ENCODE results near the gene CUL4A.

DNA sequence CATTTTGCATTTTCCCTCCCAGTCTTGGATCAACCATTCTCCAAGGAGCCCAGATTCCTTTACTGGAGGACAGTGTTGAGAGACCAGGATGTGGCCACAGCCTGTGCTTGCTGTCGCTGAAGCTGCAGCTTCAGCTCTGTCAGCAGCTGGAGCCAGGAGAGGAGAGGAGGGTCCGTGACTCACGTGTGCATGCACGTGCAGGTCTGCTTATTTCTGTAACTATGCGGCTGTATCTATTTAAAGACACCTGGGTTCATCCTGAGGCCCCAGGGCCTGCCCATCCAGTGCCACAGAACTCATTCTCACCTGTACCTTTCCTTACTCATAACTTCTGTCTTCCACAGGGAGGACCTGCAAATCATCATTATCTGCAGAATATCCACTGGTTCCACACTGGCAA, 79.5 kb downstream of the CUL4A start:
- TF ChIP-seq CTCF (tag by site-specific recombination; IDR thresholded peaks at IDR 0.05) (no peak), MYNN (tag by site-specific recombination; IDR thresholded peaks at IDR 0.05; ENCODE audit: borderline replicate concordance) (no peak), ZNF423 (tag by site-specific recombination; IDR thresholded peaks at IDR 0.05) (no peak), ZNF785 (tag by site-specific recombination; IDR thresholded peaks at IDR 0.05) (no peak), ZNF580 (tag by site-specific recombination; IDR thresholded peaks at IDR 0.05) (no peak), ZBTB8A (tag by site-specific recombination; IDR thresholded peaks at IDR 0.05) (no peak), ZNF324 (tag by site-specific recombination; IDR thresholded peaks at IDR 0.05) (no peak), SP3 (tag by site-specific recombination; IDR thresholded peaks at IDR 0.05) (no peak), ZNF558 (tag by site-specific recombination; IDR thresholded peaks at IDR 0.05) (no peak)
- TF ChIP-seq, protein P1, sequence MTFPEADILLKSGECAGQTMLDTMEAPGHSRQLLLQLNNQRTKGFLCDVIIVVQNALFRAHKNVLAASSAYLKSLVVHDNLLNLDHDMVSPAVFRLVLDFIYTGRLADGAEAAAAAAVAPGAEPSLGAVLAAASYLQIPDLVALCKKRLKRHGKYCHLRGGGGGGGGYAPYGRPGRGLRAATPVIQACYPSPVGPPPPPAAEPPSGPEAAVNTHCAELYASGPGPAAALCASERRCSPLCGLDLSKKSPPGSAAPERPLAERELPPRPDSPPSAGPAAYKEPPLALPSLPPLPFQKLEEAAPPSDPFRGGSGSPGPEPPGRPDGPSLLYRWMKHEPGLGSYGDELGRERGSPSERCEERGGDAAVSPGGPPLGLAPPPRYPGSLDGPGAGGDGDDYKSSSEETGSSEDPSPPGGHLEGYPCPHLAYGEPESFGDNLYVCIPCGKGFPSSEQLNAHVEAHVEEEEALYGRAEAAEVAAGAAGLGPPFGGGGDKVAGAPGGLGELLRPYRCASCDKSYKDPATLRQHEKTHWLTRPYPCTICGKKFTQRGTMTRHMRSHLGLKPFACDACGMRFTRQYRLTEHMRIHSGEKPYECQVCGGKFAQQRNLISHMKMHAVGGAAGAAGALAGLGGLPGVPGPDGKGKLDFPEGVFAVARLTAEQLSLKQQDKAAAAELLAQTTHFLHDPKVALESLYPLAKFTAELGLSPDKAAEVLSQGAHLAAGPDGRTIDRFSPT (tag by site-specific recombination; IDR thresholded peaks at IDR 0.05) = no peak
